ENCODE data around the gene CD151.

The CD151 gene

DNA sequence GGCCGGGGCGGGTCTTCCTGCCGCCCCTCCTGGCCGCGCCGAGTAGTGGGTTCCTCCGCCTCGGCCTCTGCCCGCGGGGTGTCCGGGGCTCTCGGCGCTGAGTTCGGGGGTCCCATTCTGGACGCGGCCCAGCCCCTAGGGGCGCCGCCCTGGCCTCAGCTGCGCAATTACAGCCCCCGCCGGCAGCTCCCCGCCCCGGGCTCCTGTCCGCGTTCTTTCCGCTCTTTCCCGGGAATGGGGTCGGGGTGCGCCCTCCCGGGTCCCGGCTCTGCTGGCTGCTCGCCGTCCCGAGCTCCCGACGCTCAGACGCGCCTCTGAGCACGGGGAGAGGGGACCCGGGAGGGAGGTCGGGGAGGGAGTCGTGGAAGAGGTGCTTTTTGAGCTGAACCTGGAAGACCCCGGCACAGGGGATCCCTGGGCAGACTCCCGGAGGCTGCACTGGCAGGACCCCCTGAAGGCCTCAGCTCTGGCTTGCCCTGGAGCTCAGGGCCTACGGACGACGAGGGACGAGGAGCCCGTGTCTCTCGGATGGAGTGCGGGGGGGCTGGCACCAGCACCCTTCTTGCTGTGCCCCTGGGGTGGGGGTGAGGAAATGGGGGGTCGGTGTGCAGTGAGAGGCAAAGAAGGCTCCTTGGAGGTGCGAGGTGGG, 10.5 kb downstream of the CD151 start:
- no peak for DNase-seq (ENCODE audit: low spot score)
- no peak for FAIRE-seq

DNA sequence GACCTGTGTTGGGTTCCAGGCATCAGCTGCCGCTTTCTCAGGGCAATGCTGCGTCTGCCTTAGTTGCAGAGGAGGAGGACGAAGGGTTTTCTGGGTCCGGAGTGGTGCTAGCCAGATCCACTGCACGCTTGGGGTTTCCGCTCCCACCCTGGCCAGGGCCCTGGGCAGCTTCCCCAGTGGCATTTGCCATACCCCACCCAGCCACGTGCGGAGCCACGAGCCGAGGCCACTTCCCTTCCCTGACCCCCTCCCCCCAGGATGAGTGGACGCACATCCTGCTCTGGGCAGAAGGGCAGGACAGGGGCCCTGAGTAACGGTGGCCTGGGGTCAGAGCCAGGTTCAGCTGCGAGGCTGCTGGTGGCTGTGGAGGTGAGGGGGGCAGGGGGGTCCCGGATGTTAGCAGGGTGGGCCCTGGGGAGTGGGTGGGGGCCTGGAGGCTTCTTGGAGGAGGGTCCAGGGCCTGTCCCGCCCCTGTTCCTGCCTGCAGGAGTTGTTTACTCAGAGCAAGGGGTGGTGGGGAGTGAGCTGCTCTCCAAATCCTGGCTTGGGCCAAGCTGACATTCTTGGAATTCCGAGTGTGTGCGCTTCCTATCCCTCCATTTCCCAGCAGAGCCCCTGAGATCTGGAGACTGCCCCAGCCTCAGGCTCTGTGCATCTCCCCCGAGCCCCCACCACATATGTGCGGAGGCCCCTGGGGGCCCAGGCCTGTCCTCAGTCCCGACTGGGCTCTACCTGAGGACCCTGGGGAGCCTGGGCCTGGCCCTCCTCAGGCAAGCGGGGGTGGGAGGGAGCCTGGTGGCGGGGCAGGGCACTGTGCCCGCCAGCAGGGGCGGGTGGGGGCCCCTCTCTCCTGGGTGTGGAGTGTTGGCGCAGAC, 11.3 kb downstream of the CD151 start:
- peak; percentile 32 for FAIRE-seq
- DNase-seq (ENCODE audit: low spot score), result peak; percentile 90

DNA sequence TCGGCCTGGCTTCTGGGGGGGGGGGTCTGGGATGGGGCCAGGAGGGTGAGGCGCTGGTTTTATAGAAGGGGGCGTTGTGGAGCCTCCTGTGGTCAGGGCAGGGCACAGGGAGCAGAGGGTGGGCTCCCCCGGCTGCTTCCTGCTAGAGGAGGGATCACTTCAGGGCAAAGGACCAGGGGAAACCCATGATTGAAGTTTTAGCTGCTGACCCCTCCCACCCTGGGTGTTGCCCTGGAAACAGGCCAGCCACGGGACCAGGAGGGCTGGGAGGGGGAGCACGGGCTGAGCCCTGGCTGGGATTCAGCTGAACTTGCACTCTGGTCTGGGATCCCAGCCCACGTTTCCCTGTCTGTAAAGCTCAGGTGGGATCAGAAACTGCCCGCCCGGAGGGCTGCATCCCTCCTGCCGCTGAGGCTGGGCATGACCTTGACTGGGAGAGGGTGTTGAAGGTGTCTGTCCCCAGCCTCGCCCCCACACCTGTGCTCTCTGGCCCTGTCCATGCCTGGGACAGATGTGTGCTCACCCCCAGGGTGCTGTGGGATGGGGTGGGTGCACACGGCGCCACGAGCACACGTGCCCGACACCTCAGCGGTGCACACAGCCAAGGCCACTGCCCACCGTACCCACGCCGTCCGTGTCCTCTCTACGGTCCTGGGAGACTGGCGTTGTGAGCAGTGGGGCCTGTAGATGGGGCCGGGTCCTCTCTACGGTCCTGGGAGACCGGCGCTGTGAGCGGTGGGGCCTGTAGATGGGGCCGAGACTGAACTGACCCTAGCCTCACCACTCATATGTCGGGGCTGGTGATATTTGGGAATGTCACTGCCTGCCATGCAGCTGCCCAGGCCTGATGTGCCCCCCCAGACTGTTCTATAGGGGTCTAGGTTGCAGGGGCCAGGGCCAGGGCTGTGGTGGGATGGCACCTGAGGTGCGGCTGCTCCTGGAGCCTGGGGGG, 12.2 kb downstream of the CD151 start:
- peak; percentile 34 for FAIRE-seq
- DNase-seq (ENCODE audit: low spot score), result peak; percentile 75

DNA sequence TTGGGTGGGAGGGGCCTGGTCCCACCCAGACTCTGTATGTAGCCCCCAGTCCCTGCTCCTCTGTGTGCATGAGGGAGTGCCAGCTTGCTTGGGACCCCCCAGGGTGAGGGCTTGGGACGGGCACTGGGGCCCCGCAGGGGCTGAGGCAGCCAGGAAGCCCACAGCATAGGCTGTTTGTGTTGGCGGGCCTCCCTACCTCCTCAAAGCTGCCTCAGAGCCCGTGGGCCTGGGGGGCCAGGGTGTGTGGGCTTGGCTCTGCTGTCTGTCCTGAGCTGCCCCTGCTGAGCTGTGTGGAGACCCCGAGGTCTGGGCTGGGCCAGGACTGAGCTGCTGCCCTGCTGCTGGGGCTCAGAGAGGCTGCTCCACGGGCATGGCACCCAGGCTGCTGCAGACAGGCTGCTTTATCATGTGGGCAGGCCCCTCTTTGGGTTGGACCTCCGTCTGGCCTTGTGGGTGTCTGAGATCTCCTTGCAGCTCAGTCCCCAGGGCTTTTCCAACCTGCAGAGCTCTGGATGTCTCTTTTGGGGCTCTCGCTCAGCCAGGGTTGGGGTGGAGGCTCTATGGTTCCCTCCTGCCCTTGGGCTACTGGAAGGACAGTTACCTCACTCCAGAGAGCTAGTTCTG, 13.2 kb downstream of the CD151 start:
- DNase-seq (ENCODE audit: low spot score) (no peak), FAIRE-seq (no peak)

DNA sequence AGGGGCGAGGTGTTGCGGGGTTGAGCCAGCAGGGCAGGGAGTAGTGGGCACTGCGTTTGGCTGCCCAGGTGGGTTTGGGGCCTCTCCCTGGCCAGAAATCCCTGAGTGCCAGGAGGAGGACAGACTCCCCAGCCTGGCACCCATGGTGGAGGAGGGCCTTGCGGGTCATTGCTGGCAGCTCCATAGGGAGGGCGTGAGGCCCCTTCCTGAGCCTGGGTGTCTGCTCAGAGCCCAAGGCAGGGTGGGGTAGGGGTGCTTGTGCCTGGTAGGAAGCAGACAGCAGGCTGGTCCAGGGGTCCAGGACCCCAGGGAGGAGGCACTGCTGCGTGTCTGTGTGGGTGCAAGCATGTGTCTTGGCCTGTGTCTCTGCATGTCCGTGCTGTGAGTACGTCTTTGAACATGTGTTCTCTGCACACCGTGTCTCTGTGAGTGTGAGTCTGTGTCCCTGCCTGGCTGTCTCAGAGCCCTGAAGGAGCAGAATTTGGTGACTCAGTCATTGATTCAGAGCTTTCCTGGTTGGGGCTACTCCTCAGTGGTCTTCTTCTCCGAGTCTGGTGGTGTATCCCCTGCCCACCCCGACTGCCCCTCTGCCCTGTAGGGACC, 13.8 kb downstream of the CD151 start:
- no peak for FAIRE-seq

DNA sequence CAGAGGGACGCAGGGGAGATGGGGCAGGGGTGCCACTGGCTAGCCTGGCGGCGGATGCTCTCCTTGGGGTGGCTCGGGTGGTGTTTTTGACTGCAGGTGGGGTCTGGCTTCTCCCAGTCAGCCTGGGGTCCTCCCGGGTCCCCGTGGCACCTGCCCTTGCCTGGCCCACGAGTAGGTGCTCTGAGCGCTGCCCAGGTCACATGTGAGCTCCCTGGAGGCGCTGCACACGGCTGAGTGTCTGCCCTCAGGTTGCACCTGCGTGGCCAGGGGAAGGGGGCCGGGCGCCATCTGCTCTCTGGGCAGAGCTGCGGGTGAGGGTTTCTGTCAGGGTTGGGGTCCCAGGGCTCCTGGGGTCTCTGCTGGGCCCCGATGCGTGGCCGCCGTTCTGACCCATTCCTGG, 15.1 kb downstream of the CD151 start:
- FAIRE-seq (no peak), DNase-seq (ENCODE audit: low spot score) (no peak)

More for the DNA sequence above, 13.8 kb downstream of the CD151 start:
- DNase-seq (ENCODE audit: low spot score), result no peak

DNA sequence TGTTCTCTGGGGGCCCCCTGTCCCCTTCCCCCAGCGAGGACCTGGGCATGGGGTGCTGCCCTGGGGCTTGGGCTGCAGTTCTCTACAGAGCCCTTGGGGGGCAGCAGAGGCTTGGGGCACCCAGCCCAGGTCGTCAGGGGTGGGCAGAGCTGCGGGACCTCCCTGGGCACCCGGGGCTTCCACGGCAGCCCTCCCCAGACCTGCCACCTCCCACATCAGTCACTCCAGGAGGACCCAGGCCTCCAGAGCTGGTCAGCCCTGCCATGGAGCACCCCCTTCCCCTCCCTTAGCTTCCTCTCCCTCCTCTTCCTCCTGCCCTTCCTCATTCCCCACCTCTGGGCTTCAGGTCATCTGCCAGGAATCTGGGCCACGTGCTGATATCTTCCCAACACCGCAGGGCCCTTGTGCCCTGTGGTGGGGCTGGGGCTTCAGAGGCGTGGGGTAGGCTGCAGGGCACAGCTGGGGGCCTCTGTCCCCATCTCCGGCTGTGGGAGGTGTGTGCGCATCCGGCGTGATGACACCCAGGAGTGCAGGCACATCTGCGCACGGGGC, 15.7 kb downstream of the CD151 start:
- FAIRE-seq, result no peak

DNA sequence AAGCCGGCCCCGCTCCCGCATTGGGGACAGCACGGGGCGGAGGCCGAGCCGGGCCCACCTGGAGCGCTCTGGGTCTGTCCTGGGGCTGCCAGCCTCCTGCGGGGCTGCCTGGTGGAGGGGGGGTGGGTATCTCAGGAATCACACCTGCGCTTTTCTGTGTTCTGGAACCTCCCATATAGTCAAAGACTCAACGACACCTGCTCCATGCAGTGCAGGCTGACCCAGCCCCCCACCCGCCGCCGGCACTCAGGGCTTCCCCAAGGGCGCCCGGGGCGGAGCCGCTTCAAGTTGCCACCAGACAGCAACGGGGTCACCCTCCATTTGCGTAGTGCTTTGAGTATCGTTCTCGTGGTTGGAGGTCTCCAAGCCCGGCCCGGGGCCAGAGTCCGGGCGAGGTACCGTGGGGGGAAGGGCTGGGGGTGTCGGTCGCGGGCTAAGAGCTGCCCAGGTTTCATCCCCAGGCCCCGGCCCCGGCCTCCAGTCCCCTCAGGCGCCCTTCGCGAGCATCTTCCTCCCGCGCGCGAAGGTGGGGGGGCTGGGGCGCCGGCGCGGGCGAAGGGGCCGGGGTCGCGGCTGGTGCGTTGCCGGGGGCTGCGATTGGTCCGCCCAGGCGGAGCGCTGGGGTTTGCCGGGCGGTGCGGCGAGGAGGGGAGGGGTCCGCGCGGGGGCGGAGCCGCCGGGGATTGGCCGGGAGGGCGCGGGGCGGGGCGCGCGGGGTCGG, 16.5 kb downstream of the CD151 start:
- no peak for FAIRE-seq
- no peak for DNase-seq (ENCODE audit: low spot score)

More for the DNA sequence above, 15.7 kb downstream of the CD151 start:
- no peak for DNase-seq (ENCODE audit: low spot score)

DNA sequence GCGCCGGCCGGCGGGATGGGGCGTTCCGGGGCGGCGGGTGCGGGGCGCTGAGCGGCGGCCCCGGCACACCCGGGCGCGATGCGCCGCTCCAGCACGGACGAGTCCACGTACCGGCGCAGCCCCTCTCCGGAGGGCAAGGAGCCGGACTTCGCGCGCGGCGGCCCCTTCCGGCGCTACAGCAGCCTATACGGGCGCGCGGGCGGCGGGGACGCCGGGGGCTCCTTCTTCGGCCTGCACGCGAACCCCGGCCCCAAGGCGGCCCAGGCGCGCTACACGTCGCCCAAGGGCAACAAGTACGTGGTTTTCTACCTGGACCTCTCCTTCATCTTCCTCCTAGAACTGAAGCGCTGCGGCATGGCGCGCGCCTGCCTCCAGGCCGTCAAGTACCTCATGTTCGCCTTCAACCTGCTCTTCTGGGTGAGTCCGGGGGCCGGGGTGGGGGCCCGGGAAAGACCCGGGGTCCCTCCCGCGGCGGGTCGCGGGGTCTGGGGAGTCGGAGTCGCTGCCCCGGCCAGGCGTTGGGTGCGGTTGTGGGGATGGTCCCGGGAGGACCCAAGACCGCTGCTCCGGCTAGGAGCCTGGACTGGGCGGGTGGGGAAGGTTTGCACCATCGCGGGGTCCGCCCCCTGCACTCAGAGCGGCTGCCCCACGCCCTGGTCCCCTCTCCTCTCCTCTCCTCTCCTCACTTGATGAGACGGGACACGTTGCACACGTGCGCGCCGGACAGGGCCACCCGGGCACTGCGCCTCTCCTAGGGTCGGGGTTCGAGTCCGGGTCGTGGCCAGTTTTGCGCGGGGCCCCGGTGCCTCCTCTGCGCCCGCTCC, 17.4 kb downstream of the CD151 start:
- DNase-seq (ENCODE audit: low spot score) (no peak), FAIRE-seq (no peak)

DNA sequence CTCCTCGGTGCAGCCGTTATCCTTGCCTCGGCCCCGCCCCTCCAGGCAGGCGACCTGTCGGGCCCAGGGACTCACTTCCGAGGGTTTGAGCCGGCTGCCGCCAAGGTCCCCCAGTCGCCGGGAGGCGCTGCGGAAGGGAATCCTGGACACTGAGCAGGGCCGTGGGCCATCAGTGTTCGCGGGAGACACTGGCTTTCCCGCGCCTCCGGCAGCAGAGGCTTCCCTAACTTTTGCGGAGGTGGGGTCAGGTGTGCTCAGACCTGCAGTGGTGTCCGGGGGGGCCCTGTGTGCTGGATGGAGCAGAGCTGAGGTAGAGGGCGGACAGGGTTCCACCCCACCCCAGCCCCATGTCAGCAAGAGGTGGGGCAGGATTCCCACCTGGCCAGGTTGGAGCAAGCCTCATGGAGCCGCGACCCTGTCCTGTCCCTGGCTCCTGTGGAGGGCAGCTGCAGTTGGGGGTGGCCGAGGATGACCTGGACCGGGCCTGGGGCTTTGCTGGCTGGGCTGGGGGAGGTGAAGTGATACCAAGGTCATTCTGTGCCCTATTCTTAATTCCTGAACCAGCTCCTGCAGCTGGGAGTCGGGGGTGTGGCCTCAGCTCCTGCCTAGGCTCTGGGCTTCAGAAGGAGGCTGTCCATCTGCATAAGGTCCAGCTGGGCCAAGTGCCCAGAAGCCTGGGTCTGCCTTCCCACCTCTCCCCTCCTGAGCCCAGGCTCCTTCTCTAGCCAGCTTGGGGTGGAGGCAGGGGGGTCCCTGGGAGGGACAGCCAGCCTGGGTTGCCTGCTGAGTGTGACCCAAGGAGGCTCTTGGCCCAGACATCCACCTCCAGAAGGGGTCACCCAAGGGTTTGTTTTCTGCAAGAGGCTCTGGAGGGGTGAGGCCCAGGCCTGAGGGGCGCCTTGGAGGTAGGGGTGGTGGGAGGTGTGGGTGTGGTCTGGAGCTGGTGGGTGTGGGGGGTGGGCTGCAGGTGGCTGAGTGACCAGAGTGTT, 18.3 kb downstream of the CD151 start:
- no peak for FAIRE-seq

DNA sequence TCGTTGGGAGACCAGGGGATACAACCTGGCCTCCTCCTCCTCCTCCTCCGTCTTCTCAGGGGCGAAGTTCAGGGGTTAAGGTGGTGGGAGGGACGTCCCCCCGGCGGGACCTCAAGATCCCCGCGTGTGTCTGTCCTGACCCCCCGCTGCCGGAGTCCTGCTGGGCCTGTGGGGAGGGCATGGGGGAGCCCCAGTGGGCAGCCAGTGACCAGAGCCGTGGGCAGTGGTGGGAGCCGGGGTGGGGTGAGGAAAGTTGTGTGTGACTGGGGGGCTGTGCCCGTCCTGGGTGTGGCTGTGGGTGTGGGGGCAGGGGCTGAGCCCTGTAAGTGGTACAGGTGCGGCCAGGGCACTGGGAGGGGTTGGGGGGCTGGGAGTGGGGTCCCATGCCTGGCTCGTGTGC, 20.0 kb downstream of the CD151 start:
- FAIRE-seq (no peak), DNase-seq (ENCODE audit: low spot score) (no peak)

More for the DNA sequence above, 18.3 kb downstream of the CD151 start:
- no peak for DNase-seq (ENCODE audit: low spot score)

DNA sequence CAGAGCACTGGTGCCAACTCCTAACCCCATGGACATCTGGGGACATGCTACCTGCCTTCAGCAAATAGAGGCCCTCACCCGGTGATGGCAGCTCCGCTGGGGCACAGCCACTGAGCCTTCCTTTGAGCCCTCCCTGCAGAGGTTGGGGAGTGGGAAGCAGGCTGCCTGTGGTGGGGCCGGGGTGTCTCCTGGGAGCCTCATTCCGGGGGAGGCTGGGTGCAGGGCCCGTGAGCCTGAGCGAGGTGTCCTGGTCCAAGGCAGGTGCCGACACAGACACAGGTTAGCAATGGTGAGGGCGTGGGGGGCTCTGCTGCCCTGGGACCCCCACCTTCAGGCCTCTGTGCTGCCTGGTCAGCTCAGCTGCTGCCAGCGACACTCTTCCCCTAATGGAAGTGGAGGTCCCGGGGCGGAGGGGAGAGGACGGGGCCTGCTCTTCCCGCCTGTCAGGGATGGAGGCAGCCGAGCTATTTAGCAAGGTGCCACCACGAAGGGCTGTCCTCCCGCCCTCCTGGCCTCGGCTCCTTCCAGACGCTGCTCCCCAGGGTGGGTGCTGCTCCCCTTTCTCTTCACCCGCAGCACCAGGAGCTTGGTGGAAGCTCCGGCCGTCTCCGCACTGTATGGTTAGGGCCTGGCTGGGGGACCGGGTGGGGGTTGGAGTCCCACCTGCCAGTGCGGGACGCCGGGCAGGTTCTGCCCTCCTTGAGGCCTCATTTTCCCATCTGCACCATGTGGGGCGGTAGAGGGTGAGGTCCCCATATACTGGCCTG, 21.1 kb downstream of the CD151 start:
- FAIRE-seq (no peak), DNase-seq (ENCODE audit: low spot score) (no peak)

DNA sequence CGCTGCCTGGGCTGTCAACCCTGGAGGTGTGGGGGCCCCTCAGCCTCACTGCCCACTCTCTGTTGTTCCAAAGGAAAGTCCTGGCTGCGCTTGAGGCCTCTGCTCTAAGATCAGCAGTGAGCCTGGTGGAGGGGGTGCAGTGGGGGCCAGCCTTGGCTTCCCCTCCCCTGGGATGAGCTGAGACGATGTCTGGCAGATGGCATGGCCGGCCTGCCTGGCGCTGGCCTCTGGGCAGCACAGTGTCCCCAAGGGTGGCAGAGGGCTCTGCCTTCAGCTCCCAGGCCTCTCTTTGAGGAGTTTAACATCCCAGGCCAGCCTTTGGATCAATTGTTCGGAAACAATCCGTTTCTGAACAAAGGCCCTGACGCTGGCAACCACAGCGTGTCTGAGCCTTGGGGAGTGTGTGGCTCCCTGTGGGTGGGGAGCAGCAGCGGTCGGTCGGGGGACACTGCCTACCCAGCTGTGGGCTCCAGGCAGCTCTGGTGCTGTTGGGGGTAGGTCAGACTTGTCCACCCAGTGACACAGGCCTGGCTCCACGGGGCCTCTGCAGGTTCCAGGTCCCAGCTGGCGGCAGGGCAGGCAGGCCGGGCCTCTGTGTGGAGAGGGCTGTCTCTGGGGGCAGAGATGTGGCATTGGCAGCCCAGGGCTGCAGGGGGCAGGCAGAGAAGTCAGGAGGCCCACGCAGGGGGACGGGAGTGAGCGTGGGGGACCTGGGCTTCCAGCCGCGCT, 22.0 kb downstream of the CD151 start:
- FAIRE-seq, result no peak
- no peak for DNase-seq (ENCODE audit: low spot score)

DNA sequence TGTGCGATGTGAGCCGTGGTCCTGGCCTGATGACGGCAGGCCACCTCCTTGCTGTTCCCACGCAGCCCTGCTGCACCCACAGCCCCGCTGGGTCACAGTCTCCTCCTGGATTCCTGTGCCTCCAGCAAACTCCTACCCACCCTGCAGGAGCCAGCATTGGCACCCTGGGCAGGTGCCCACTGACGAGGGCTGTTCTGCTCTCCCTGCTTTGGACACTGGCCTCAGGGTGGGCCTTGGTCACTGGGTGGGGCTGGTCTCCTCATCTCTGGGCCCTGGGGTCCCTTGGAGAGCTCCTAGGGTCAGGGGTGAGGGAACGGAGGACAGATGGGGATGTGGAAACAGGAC, 22.6 kb downstream of the CD151 start:
- FAIRE-seq, result no peak

DNA sequence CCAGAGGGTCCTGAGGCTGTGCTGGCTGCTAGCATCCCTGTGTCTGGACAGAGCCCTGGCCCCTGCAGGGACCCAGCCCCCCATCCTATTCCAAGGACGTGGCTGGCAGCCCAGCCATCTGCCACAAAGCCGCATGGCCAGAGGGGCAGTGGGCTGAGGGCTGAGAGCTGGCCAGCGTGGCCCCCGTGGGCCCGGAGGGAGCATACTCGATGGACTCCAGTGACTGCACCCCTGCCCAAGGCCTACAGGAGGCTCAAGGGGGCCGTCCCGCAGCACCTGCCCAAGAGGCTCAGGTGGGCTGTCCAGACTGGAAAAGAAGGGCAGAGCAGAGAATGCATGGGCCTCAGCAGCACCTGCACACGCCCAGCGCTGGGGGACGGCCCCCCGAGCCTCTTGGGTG, 23.0 kb downstream of the CD151 start:
- DNase-seq (ENCODE audit: low spot score), result no peak
- no peak for FAIRE-seq

More for the DNA sequence above, 22.6 kb downstream of the CD151 start:
- no peak for DNase-seq (ENCODE audit: low spot score)

DNA sequence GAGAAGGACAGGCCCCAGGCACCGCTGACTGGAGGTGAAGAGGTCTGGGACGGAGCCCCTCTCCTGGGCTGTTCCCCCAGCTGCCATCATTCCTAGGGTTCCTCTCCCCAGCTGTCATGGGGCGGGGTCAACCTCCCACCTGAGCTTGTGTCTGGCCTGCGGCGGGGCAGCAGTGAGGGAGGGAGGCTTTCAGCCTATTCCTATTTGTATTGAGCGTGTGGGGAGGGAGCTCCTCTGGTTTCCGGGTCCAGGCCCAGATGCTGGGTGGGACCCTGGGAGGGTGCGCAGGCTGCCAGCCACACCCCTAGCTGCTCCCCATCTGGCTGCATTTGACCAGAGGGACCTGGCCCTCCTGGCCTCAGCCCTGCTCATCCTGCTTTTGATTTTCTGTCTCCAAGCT, 23.6 kb downstream of the CD151 start:
- FAIRE-seq (no peak), DNase-seq (ENCODE audit: low spot score) (no peak)

Data from RCC 7860 (cell line).